ENCODE results near the gene GALNT2. TPM values are rescaled to one million over a fixed set of nuclear protein-coding genes. Genes with fewer than 3 reads are reported as not detected.

Gene GALNT2
- total RNA-seq, 1 experiment from 2014 or later, result 62.5 TPM

- H3K4me3 ChIP-seq, result no peak overlapping the region
- no peak for DNase-seq (ENCODE audit: low read depth in 1 of 2, low spot score in 2 of 2)
- H3K4me1 ChIP-seq (replicated peaks), result peaks cover 27% of the 10 kb centered on the region
- no peaks in the 10 kb centered on the region for H3K27me3 ChIP-seq (replicated peaks)
- H3K36me3 ChIP-seq, result no peaks in the 10 kb centered on the region
- no peak overlapping the region for H3K27ac ChIP-seq
- H3K9me3 ChIP-seq (replicated peaks), result no peaks in the 10 kb centered on the region
Measured at GRCh38 chr1:230135726-230136125, 68.7 kb downstream of the GALNT2 start.

GRCh38 chr1:230136453-230137336, 69.7 kb downstream of the GALNT2 start:
- no peak for DNase-seq (ENCODE audit: low read depth in 1 of 2, low spot score in 2 of 2)
- Histone ChIP-seq H3K4me3 (no peak overlapping the region), H3K9me3 (replicated peaks) (no peaks in the 10 kb centered on the region), H3K36me3 (no peaks in the 10 kb centered on the region), H3K27ac (no peak overlapping the region), H3K27me3 (replicated peaks) (no peaks in the 10 kb centered on the region), H3K4me1 (replicated peaks) (peaks cover 36% of the 10 kb centered on the region)

GRCh38 chr1:230137337-230137815, 70.3 kb downstream of the GALNT2 start:
- peaks cover 36% of the 10 kb centered on the region for H3K4me1 ChIP-seq (replicated peaks)
- H3K9me3 ChIP-seq (replicated peaks), result no peaks in the 10 kb centered on the region
- H3K4me3 ChIP-seq, result no peak overlapping the region
- H3K27ac ChIP-seq, result no peak overlapping the region
- no peaks in the 10 kb centered on the region for H3K27me3 ChIP-seq (replicated peaks)
- DNase-seq (ENCODE audit: low read depth in 1 of 2, low spot score in 2 of 2), result peak in 1 of 2 experiments; percentile 28
- H3K36me3 ChIP-seq, result no peaks in the 10 kb centered on the region

- no peaks in the 10 kb centered on the region for H3K27me3 ChIP-seq (replicated peaks)
- H3K27ac ChIP-seq, result no peak overlapping the region
- no peaks in the 10 kb centered on the region; the same call in 1 of the 2 replicates for H3K36me3 ChIP-seq
- no peak overlapping the region for H3K4me3 ChIP-seq
- H3K9me3 ChIP-seq (replicated peaks), result no peaks in the 10 kb centered on the region
- DNase-seq (ENCODE audit: low read depth in 1 of 2, low spot score in 2 of 2), result no peak
- peaks cover 36% of the 10 kb centered on the region for H3K4me1 ChIP-seq (replicated peaks)
Measured at GRCh38 chr1:230138561-230139239, 71.7 kb downstream of the GALNT2 start.

- H3K27ac ChIP-seq, result peak overlapping the region; percentile 82; the same call in 1 of the 2 replicates
- peaks cover 36% of the 10 kb centered on the region for H3K4me1 ChIP-seq (replicated peaks)
- no peaks in the 10 kb centered on the region for H3K27me3 ChIP-seq (replicated peaks)
- no peak overlapping the region for H3K4me3 ChIP-seq
- no peak for DNase-seq (ENCODE audit: low read depth in 1 of 2, low spot score in 2 of 2)
- no peaks in the 10 kb centered on the region for H3K9me3 ChIP-seq (replicated peaks)
- no peaks in the 10 kb centered on the region; the same call in 1 of the 2 replicates for H3K36me3 ChIP-seq
Measured at GRCh38 chr1:230139315-230139714, 72.3 kb downstream of the GALNT2 start.

GRCh38 chr1:230139741-230140140, 72.7 kb downstream of the GALNT2 start:
- H3K27me3 ChIP-seq (replicated peaks), result no peaks in the 10 kb centered on the region
- no peak for DNase-seq (ENCODE audit: low read depth in 1 of 2, low spot score in 2 of 2)
- H3K27ac ChIP-seq, result peak overlapping the region; percentile 82
- no peak overlapping the region for H3K4me3 ChIP-seq
- H3K4me1 ChIP-seq (replicated peaks), result peaks cover 36% of the 10 kb centered on the region
- H3K36me3 ChIP-seq, result no peaks in the 10 kb centered on the region; the same call in 1 of the 2 replicates
- no peaks in the 10 kb centered on the region for H3K9me3 ChIP-seq (replicated peaks)

- H3K4me3 ChIP-seq, result no peak overlapping the region
- no peaks in the 10 kb centered on the region for H3K27me3 ChIP-seq (replicated peaks)
- H3K9me3 ChIP-seq (replicated peaks), result no peaks in the 10 kb centered on the region
- peak overlapping the region; percentile 82 for H3K27ac ChIP-seq
- peaks cover 36% of the 10 kb centered on the region for H3K4me1 ChIP-seq (replicated peaks)
- H3K36me3 ChIP-seq, result no peaks in the 10 kb centered on the region; the same call in 1 of the 2 replicates
- DNase-seq (ENCODE audit: low read depth in 1 of 2, low spot score in 2 of 2), result peak in 1 of 2 experiments; percentile 51
Measured at GRCh38 chr1:230140221-230141020, 73.4 kb downstream of the GALNT2 start.

- Histone ChIP-seq H3K27ac (peak overlapping the region; percentile 82), H3K4me3 (no peak overlapping the region)
- no peak for DNase-seq (ENCODE audit: low read depth in 1 of 2, low spot score in 2 of 2)
Measured at GRCh38 chr1:230141021-230141648, 74.1 kb downstream of the GALNT2 start.

GRCh38 chr1:230141797-230142607, 75.0 kb downstream of the GALNT2 start:
- Histone ChIP-seq H3K9me3 (replicated peaks) (no peaks in the 10 kb centered on the region), H3K27ac (no peak overlapping the region), H3K27me3 (replicated peaks) (no peaks in the 10 kb centered on the region), H3K4me3 (no peak overlapping the region), H3K4me1 (replicated peaks) (peaks cover 34% of the 10 kb centered on the region), H3K36me3 (no peaks in the 10 kb centered on the region; the same call in 1 of the 2 replicates)
- DNase-seq (ENCODE audit: low read depth in 1 of 2, low spot score in 2 of 2), result no peak

More at GRCh38 chr1:230141021-230141648, 74.1 kb downstream of the GALNT2 start:
- Histone ChIP-seq H3K36me3 (no peaks in the 10 kb centered on the region; the same call in 1 of the 2 replicates), H3K4me1 (replicated peaks) (peaks cover 36% of the 10 kb centered on the region), H3K27me3 (replicated peaks) (no peaks in the 10 kb centered on the region), H3K9me3 (replicated peaks) (no peaks in the 10 kb centered on the region)

GRCh38 chr1:230142608-230143210, 75.7 kb downstream of the GALNT2 start:
- H3K4me3 ChIP-seq, result no peak overlapping the region
- H3K27me3 ChIP-seq (replicated peaks), result no peaks in the 10 kb centered on the region
- no peaks in the 10 kb centered on the region for H3K9me3 ChIP-seq (replicated peaks)
- H3K36me3 ChIP-seq, result no peaks in the 10 kb centered on the region; the same call in 1 of the 2 replicates
- H3K27ac ChIP-seq, result no peak overlapping the region
- no peak for DNase-seq (ENCODE audit: low read depth in 1 of 2, low spot score in 2 of 2)
- peaks cover 27% of the 10 kb centered on the region for H3K4me1 ChIP-seq (replicated peaks)

GRCh38 chr1:230143534-230143933, 76.5 kb downstream of the GALNT2 start:
- Histone ChIP-seq H3K4me1 (replicated peaks) (peaks cover 24% of the 10 kb centered on the region), H3K36me3 (no peaks in the 10 kb centered on the region; the same call in 1 of the 2 replicates), H3K9me3 (replicated peaks) (no peaks in the 10 kb centered on the region), H3K27ac (no peak overlapping the region), H3K27me3 (replicated peaks) (no peaks in the 10 kb centered on the region), H3K4me3 (no peak overlapping the region)
- no peak for DNase-seq (ENCODE audit: low read depth in 1 of 2, low spot score in 2 of 2)

- Histone ChIP-seq H3K4me3 (no peak overlapping the region), H3K36me3 (no peaks in the 10 kb centered on the region; the same call in 1 of the 2 replicates)
Measured at GRCh38 chr1:230144010-230144614, 77.1 kb downstream of the GALNT2 start.

More at GRCh38 chr1:230144010-230144614, 77.1 kb downstream of the GALNT2 start:
- H3K9me3 ChIP-seq (replicated peaks), result no peaks in the 10 kb centered on the region
- H3K27me3 ChIP-seq (replicated peaks), result no peaks in the 10 kb centered on the region
- no peak for DNase-seq (ENCODE audit: low read depth in 1 of 2, low spot score in 2 of 2)
- peaks cover 24% of the 10 kb centered on the region for H3K4me1 ChIP-seq (replicated peaks)
- H3K27ac ChIP-seq, result no peak overlapping the region

Data from SJSA1 (cell line).